ENCODE data around the gene TRPC3. TPM values are rescaled to one million over a fixed set of nuclear protein-coding genes. Genes with fewer than 3 reads are reported as not detected.

Gene TRPC3
- 0.62 and 1.7 TPM in 2 replicates for total RNA-seq

DNA sequence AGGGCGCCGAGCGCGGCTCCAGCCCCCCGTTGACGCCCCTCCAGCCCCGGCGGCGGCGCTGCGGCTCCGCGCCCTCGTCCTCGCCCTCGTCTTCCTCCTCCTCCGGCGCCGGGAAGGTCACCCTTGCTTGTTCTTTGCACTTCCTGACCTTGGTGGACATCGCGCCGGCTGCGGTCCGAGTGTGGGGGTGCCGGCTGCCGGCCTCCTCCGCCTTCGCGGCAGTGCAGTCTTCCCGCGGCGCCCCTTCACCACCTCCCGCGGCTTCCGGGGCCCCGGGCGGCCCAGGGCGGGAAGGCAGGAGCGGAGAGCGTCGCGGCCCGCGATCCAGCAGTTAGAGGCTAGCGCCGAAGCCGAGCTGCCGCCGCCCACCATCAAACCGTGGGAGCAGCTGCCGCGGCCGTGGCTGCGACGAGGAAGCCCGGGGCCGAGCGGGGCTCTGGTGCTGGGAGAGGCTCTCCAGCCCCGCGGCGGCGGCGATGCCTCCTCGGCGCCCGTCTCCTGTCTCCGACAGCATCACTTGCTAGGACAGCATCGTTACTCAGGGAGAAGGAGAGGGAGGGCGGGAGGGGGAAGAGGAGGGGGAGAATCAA is at the start of gene TRPC3:
Gene TRPC3, minus strand, starts transcription at position 540 of the 590 bp plus-strand sequence. Its CDS starts 380 bp downstream, at position 160.

DNA sequence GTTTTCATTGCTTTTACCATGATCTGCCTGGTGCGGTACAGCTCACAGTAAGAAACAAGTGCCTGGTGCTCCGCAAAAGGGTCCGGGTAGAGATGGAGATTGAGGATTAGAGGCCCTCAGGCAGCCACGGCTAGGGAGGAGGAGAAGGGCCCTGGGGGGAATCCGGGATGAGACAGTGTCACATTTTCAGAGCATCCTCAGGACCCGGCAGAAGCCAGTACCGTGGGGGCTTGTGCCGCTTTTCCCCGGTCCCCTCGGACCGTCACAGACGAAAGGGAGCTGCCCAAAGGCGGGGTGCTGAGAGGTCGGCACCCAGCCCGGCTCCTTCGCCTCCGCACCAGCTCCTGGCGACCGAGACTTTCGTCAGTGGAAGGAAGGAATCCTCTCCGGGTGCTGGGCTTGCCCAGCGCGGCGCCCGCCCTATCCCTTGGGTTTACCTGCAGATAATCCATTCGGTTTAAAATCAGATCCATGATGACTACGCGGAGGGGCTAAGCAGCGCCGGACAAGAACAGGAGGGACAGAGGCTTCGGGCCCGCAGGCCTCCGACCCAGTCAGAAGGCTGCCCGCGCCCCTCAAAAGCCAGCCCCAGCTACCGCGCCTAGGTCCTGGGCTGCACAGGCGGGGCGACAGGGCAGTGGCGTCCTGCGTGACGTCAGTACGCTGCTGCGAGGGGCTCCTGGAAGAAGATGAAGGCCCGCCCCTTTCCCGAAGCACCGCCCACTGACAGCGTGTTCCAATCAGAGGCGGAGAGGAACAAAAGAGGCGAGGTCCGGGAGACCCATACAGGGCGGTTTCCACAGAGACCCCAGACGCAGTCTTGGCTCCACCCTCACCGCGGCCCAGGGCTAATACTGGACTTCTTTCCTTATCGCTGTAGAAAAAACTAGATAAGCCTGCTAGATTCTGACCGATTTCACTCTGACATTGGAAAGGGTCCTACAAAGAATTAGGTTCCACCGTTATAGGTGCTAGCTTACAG is 81.7 kb downstream of the TRPC3 start, which contains the start of gene BBS7:
Gene BBS7, minus strand, starts transcription at position 634 of the 982 bp plus-strand sequence. Its CDS starts 161 bp downstream, at position 473.

Other genes starting within 250 kb of the TRPC3 start
- gene SMIM43, start 186.9 kb downstream of the TRPC3 start, total RNA-seq: 0.25 and 0.89 TPM in 2 replicates
- 28.6 and 96.1 TPM in 2 replicates for gene EXOSC9, start 150.7 kb downstream of the TRPC3 start, total RNA-seq
- gene CCNA2, start 128.2 kb downstream of the TRPC3 start, total RNA-seq: 32.2 and 132 TPM in 2 replicates
- gene BBS7, start 81.6 kb downstream of the TRPC3 start, total RNA-seq: 36.1 and 39.3 TPM in 2 replicates
- gene BLTP1, start 200.3 kb upstream of the TRPC3 start, total RNA-seq: 81.8 and 104 TPM in 2 replicates

Data from uterine smooth muscle cell (primary cell).